GM23248 (cell line): ENCODE results near the gene GPR42.

Experiments used
- EZH2 ChIP-seq: fragments of 200-600 bp; sonication (generic); IDR thresholded peaks from 2 replicates; pipeline ENCODE4 v1.6.1; 2018; ENCODE audit warnings: antibody characterized with exemption, mild to moderate bottlenecking; ENCODE audit not compliant: insufficient read depth, poor library complexity, severe bottlenecking
- EZH2phosphoT487 ChIP-seq: fragments of 200-600 bp; sonication (generic); IDR thresholded peaks from 2 replicates; pipeline ENCODE4 v1.6.1; 2018; ENCODE audit warnings: antibody characterized with exemption, moderate library complexity, mild to moderate bottlenecking, low read depth; ENCODE audit not compliant: insufficient read depth

DNA sequence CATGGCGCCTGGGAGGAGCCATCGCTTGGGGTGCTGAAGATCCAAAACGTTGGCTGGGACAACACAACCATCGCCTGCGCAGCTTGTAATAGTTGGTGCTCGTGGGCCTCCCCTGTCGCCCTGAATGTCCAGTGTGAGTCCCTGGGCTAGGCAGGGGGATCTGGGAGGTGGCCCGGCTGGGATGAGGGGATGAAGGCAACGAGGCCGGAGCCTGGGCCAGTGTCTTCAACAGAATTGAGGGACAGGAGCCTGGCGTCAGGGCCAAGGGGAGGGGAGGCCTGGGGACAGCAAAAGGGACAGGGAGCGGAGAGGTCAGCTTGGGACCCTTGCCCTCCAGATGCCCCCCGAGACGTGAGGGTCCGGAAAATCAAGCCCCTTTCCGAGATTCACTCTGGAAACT lies 29.9 kb upstream of the GPR42 start:
- TF ChIP-seq EZH2phosphoT487 = no peak
- no peak for TF ChIP-seq EZH2
